NOMO-1 (cell line): ENCODE data around the gene CXXC5.

Experiments used
- DNase-seq, 2 experiments: peaks; one replicate each; lab custom pipeline; 2025; ENCODE audit not compliant: unreplicated experiment in 2 of 2; lab: John Stamatoyannopoulos, UW

CXXC5 gene

DNA sequence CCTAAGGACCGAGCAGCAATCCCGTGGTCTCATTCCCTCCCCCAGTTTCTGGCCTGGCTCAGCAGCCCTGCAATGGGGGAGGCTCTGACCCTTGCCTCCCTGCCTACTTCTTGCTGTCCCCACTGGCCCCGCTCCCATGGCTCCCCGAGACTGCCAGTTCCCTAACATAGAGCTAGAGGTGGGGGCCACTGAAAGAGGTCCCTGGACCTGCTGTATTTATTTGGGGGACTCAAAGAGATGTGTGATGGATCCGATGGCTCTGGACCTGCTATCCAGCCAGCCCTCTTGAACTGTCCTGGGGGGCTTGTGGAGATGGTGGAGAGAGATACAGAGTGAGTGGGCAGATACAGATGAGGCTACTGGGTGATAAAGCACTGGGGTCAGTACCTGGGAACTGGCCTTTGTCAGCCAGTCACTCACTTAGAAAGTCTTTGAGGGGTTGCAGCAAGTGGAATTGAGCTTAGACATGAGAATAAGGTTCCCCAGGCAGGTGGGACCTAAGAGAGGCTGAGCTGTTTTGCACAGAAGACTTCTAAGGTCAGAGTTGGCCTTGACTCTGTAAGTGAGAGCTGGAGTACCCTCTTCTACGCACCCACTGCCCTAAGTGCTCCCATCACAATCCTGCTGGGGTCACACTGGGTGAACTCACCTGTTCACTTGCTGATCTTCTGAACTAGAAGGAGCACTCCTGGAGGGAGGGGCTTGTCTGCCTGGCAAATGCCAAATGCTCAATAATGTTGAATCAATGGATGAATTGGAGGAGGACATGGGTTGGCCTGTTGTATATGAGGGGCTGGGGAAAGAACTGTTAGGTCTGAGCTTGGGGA lies 42.9 kb downstream of the CXXC5 start:
- no peak for DNase-seq

DNA sequence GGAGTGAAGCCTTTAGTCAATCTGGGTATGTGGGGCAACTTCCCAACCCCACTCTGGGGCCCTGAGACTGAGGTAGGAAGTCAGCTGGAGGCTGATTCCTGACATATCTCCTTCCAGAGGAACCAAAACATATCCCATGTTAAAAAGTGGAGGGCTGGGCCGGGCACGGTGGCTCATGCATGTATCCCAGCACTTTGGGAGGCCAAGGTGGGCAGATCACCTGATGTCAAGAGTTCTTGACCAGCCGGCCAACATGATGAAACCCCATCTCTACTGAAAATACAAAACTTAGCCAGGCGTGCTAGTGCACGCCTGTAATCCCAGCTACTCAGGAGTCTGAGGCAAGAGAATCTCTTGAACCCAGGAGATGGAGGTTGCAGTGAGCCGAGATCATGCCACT lies 44.0 kb downstream of the CXXC5 start:
- DNase-seq: no peak

DNA sequence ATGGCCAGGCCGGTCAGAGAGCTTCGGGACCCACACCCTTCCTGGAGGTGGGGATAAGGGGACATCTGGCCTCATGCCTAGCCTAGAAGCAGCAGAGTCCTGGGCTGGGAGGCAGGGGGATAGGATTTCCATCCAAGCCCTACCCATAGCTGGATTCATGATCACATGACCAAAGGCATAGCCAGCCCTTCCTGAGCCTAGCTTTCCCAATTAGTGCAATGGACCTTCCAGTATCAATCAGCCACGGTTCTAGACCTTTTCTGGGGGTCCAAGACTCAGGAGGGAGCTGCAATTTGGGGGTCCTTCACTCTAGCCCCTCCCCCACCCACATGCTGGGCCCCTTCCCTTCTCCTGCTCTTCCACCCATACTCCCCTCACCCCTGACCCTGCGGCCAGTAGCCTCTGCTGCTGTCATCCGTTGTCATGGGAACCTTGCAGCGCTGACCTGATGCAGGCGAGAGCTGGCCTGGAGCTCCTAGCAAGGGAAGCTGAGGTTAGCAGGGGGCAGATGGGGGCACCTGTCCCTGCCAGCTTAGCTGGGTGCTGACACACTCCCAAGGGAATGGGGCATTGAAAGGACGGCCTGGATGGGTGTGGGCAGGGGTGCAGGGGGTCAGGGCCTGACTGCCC lies 44.6 kb downstream of the CXXC5 start:
- DNase-seq: no peak

DNA sequence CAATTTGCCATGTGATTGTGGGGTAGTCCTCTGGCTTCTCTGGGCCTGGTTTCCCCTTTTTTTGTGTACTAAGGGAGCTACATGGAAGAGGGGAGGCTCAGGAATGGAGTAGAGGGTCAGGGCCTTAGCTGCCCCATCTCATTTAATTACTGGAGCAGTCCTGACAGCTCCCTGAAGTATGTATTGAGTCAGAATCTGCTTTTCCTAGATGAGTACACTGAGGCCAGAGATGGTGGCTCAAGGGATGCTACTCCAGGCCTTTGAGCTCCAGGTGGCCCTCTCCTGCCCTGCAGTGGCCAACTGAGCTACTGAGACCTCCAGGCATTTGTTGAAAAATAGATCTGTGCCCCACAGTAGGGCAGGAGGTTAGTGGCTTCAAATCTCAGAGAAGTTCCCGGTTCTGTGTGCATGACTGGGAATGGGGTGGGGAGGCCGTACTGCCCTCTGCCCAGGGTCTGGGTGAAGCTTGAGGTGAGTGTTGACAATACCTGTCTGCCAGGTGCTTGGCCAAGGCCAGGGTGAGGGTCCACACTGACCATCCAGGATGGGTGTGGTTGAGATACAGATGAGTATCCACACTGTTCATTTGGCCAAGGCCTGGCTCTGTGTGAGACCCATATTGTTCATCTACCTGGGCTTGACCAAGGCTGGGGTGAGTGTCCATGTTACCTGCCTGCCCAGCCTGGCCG lies 45.7 kb downstream of the CXXC5 start:
- DNase-seq: no peak

DNA sequence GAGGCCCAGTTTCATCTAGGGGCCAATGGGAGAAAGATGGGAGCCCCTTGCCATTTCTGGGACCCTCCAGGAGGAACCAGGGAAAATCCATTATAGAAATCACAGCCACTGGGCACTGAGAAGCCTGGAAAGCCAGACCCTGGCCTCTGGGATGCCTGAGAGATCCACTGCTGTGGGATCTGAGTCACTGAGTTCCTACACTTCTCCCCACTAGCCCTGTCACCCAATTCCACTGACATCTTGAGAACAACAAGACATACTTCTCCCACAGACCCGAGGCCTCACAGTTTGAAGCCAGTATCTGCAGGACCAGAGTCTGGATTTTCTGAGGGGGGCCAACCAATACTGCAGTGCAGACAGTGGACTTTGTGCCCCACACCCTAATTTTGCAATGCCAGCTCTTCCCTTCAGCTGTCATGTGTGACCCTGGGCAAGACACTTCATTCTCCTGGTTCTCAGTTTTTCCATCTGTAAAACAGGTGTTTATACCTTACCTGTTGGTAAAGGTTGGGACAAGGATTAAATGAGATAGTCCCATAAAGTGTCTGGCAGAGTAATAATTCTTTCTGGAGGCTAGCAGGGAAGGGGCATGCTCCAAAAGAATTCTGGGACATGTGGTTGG lies 46.5 kb downstream of the CXXC5 start:
- DNase-seq: no peak

DNA sequence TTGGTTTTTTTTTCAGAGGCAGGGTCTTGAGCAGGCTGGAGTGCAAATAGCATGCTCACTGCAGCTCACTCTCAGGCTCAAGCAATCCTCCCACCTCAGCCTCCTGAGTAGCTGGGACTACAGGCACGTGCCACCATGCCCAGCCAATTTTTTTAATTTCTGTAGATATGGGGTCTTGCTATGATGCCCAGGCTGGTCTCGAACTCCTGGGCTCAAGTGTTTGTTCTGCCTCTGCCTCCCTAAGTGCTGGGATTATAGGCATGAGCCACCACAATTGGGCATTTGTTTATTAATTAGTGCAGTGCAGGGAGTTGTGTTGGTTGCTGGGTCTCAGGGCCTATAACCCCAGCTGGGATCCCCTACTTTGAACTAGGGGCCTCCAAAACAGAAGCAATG lies 47.0 kb downstream of the CXXC5 start:
- no peak for DNase-seq

DNA sequence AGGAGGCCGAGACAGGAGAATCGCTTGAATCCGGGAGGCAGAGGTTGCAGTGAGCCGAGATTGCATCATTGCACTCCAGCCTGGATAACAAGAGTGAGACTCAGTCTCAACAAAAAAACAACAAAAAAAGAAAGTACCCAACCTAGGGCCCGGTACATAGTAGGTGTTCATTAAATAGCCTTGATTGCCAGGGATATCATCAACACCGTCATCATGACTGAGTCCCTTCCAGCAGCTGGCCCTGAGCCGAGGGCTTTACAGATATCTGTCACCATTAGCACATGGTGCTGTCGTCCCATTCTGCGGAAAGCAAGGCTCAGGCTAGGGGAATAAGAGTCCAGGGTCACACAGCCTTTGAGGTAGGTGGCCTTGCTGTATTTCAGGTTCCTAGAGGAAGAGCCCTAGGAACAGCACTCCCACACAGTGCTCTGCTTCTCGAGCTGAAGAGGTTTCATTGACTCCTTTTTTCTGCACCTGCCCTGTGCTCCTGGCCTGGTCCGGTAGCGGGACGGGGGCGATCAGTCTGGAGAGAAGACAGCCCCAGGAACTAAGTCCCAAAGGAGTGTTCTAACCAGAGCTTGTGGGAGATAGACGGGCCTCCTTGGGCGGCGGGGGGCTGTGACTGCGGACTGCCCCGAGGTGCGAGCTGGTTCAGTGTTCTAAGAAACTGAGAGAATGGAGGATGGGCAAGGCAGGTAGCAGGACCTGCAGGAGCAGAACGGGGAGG lies 48.2 kb downstream of the CXXC5 start:
- DNase-seq: no peak

DNA sequence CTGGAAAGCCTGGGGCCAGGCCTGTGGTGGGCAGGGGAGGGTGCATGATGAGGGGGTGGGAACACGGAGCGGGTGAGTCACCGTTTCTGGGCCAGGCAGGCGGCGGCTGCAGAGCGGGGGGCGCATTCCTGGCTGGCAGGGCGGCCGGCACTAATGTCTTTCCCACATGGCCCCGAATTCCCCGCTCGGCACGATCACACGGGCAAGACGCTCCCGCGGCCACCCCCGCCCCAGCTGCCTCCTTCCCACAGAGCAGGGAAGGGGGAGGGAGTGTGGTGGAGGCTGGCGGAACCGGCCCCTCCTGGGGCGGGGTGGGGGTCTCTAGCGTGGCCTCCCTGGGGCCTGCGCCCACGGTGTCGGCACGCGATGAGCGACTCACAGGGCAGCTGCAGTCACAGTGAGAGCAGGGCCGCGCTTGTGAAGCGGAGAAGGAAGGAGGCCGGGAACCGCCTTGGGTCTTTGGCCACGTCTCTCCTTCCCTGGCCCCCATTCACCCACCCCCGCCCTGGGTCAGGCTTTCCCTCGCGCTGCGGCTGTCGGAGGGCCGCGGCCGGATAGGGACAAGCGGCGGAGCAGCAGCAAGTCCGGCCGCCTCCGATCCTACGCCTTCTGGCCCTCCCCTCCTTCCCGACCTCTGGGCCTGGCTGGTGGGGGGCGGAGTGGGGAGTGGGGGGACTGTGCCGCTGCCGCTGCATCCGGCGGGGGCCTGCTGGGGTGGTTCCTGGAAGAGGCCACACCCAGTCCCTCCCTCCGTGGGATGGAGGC lies 48.9 kb downstream of the CXXC5 start:
- DNase-seq: peak in 1 of 2 experiments; percentile 6

DNA sequence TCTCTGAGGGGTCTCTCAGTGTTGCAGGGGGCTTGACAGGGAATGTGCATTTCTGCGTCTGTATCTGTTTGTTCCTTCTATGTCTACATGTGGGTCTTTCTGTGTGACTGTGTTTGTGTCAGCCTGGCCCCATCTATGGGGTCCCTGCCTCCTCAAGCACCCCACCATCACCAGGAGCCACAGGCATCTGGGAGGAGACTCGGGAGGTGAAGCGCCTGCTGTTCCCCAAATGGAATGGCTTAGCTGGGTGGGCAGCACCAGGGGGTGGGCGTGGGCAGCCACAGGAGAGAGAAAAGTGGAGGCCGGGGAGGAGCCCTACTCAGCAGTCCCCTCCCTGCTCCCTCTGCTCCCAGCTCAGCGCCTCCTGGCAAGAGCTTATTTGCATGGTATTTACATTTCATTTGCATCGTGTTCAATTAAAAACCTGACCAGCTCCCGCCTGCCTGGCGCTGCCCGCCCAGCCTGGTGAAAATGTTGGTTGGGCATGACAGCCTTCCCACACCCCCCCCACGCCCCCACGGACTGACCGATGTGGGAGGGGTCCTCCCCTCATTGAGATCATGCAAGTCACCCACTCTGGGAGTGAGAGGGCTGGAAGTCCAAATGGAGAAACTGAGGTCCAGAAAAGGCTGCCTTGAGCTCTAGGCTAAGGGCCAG lies 50.5 kb downstream of the CXXC5 start:
- DNase-seq: no peak

DNA sequence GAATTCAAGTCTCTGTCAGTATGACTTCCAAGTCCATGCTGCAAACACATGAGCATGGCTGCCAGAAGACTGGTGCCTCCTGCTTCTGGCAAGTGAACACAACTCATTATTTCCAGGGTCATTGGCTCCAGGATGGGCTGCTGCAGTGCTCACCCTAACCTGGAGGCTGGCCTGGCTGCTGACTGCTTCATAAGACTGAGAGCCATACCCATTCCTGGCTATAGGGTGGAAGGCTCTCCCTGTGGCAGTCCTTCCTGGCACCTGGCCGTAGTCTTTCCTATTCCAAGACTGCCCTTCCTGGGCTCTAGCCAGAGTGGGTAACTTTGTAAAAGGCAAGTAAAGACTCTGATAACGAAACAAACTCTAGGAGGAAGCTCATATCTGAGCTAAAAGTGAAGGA lies 51.2 kb downstream of the CXXC5 start:
- DNase-seq: no peak

DNA sequence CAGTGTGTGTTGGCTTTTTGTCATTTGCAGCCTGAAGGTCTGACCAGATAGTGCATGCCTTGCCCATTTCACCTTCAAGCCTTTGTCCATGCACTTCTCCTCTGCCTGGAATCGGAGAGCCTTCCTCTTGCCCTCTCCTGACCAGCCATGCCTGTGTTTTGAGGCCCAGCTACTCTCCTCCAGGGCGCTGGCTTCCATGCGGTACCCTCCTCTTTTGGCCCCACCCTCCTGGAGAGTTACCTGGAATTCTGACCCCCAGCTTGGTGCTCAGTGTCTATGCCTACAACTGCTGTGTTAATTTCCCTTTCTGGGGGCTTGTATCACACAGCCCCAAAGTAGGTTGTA lies 52.5 kb downstream of the CXXC5 start:
- no peak for DNase-seq

DNA sequence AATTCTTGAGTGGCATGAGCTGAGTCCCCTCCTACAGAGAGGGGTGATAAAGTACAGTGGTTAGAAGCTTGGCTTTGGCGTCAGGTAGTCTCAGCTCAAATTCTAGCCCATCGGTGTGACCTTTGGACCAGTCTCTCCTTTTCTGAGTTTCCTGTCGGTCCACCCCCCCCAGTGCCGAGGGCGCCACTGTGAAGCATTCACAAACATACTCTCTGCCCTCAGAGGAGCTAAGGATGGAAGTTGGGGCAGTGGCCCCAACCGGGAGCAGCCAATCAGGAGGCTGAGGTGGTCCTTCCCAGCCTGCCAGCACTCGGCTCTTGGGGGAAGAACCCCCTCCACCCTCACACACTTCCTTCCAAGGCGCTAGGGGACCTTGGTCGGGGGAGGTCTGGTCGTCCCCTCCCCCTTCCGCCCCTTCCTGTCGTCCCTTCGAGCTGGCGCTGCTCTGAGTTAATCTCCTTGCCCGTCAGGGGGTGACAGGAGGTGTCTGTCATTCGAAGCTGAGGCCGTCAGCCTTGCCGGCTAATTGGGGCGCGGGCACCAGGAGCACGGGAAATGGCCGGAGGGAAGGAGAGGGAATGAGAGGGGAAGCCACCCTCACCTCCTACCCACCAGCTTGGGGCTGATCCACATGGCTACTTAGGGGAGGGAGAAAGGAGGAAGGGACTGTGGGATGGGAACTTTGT lies 53.0 kb downstream of the CXXC5 start:
- DNase-seq: no peak

DNA sequence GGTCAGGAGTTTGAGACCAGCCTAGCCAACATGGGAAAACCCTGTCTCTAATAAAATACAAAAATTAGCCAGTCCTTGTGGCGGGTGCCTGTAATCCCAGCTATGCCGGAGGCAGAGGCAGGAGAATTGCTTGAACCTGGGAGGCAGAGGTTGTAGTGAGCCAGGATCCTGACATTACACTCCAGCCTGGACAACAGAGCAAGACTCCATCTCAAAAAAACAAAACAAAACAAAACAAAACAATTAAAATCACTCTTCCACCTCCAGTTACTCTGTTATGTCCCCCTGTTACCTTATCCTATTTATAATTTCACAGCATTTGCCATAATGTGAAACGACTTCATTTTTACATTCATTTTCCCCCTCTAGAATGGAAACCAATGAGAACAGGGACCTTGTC lies 54.4 kb downstream of the CXXC5 start:
- no peak for DNase-seq

DNA sequence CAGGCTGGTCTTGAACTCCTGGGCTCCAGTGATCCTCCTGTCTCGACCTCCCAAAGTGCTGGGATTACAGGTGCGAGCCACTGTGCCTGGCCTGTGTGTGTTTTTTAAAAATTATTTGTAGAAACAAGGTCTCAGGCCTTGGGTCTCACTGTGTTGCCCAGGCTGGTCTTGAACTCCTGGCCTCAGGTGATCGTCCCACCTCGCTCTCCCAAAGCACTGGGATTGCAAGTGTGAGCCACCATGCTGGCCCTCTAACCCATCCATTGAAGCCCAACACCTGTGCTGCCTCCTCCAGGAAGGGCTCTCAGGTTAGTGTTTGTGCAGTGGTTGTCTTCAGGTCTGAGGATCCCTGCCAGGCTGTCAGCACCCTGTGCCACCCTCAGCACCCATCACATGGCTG lies 56.6 kb downstream of the CXXC5 start:
- DNase-seq: no peak

DNA sequence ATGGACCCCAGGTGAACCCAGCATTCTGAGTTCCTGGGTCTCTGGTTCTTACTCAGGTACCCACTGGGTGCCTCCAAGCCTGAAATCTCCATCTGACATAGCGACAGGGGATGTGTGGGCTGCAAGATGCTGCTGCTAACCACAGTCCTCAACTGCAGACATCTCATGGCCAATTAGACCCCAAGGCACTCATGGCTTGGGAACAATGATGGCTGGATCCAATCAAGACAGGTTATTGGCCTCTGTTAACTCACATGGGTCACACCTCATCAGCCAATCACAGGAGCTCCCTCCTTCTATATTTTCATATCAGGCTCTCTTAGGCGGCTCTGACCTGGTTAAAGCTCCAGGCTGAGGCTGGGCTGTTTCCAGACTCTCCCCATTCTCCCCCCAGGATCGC lies 57.0 kb downstream of the CXXC5 start:
- no peak for DNase-seq

DNA sequence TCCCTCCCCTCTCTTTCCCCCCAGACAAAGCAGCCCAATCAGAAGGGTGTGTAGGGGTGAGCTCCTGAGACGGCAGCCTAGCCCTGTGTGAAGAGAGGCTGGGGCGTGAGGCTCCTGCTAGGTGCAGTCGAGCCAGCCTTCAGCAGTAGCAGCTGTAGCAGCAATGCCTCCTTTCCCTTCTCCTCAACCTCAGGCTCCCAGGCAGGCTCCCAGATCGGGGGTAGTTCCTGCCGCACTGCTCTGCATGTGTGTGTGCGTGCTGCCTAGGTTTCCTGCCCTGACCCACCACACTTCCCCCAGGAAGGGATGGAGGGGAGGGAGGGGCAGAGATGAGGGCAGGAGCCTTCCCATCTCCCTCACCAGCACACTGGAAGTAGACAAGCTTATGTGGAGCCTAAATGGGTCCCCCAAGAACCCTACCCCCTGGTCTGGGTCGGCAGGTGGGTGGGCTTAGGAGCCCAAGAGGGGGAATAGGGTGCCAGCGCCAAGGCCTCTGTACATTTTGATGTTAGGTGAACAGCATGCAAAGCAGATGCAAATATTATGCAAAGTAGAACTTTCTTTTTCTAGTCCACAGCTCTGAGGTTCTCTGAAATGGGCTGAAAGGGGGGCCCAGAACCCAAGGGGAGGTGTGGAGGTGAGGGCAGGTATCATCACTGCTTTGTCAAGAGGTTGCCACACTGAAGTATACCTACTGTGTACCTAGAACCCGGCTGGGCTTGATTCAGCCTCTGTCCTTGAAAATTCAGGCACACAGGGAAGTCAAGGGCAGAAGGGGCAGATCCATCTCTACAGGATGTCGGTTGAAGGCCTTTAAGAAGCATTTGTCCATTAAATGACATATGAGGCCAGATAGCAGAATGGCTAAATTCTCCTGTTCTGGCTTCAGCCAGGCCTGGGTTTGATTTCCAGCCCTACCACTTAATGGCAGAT lies 57.8 kb downstream of the CXXC5 start:
- DNase-seq: no peak

DNA sequence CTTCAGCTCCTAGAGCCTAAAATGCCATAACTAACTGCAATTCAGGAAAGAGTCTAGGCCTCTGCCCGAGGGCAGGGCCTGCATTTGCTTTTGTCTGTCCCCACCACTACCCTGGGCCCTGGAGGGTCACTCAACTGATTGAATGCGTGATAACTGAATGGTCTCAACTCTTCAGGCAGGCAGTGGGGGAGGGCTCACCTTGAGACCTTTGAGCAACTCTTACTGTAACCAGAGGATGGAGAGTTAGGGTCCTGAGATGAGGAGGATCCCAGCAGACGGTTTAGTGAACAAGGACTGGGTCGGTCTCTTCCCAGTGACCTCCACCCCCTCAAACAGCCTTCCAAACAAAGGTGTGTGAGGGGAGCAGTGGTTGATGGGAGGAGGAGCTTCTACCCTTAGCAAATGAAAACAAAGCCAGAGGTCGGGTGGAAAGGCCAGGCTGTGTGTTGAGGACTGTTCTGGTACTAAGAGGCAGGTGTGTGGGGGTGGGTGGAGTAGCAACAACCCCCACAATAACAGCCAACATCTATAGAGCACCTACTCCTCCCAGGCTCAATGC lies 59.4 kb downstream of the CXXC5 start:
- no peak for DNase-seq

DNA sequence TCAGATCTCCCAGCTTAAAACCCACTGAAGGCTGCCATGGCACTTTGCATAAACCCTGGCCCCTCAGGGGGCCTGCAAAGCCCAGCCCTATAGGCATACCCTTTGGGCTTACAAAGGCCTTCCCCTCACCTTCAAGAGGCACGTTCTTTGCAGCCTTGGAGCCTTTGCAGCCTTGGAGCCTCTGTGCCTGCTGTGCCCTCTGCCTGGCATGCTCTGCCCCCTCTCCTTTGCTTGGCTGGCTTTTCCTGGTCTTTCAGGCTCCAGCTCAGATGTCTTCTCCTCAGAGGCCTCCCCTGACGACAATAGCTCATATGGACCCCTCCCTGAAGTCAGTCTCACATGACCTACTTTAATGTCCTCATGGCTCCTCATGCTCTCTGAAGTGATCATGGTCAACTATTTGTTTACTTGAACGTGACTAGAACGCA lies 60.3 kb downstream of the CXXC5 start:
- no peak for DNase-seq
